Neural cell (in vitro differentiated cells): ENCODE results near the gene FILIP1. TPM values are rescaled to one million over a fixed set of nuclear protein-coding genes. Genes with fewer than 3 reads are reported as not detected.

Experiments
- H2AFZ ChIP-seq: fragments of 200-600, 300-800 bp; sonication (generic), shearing (Covaris generic); 2 replicates; pipeline ENCODE4 v1.6.0; 2014; ENCODE audit warnings: low read depth, mild to moderate bottlenecking, antibody characterized with exemption, low read length, moderate library complexity
- H3F3A ChIP-seq: fragments of 200-600 bp; shearing (Covaris generic); 2 replicates; pipeline ENCODE4 v1.6.1; 2016; ENCODE audit warnings: mild to moderate bottlenecking, moderate library complexity, mixed read lengths, antibody characterized with exemption, low read length; ENCODE audit not compliant: insufficient read depth, poor library complexity, severe bottlenecking
- H3K27ac ChIP-seq: fragments of 200-600, 300-800 bp; sonication (generic), shearing (Covaris generic); 2 replicates; pipeline ENCODE4 v1.5.1; 2014; ENCODE audit warnings: mild to moderate bottlenecking, low read length, moderate library complexity
- H3K27me3 ChIP-seq: fragments of 300-800, 200-600 bp; sonication (generic), shearing (Covaris generic); 2 replicates; pipeline ENCODE4 v1.6.0; 2014; ENCODE audit warnings: mild to moderate bottlenecking, low read depth, low read length, moderate library complexity; ENCODE audit not compliant: insufficient read depth
- H3K36me3 ChIP-seq: fragments of 300-800, 200-600 bp; sonication (generic), shearing (Covaris generic); 2 replicates; pipeline ENCODE4 v1.5.1; 2014; ENCODE audit warnings: mild to moderate bottlenecking, antibody characterized with exemption, low read length, moderate library complexity; ENCODE audit not compliant: insufficient read depth
- H3K4me2 ChIP-seq: fragments of 300-800, 200-600 bp; sonication (generic), shearing (Covaris generic); 2 replicates; pipeline ENCODE4 v1.6.0; 2014; ENCODE audit warnings: mild to moderate bottlenecking, low read length
- H3K4me3 ChIP-seq: fragments of 300-800, 200-600 bp; sonication (generic), shearing (Covaris generic); 2 replicates; pipeline ENCODE4 v1.5.1; 2014; ENCODE audit warnings: mild to moderate bottlenecking, low read length, moderate library complexity
- H3K79me2 ChIP-seq: fragments of 200-600 bp; shearing (Covaris generic); replicated peaks from 2 replicates; pipeline ENCODE4 v1.6.0; 2014; ENCODE audit warnings: mild to moderate bottlenecking, low read length, moderate library complexity; ENCODE audit not compliant: insufficient read depth
- H3K9ac ChIP-seq: fragments of 300-800, 200-600 bp; sonication (generic), shearing (Covaris generic); 2 replicates; pipeline ENCODE4 v1.6.1; 2016; ENCODE audit warnings: mild to moderate bottlenecking, low read length, mixed read lengths
- H3K9me2 ChIP-seq: fragments of 200-600 bp; shearing (Covaris generic); 2 replicates; pipeline ENCODE4 v1.6.1; 2016; ENCODE audit warnings: mild to moderate bottlenecking, low read length, mixed read lengths; ENCODE audit not compliant: insufficient read depth
- H3K9me3 ChIP-seq: fragments of 200-600, 300-800 bp; sonication (generic), shearing (Covaris generic); 2 replicates; pipeline ENCODE4 v1.6.1; 2016; ENCODE audit warnings: mild to moderate bottlenecking, mixed run types, low read length, moderate library complexity, mixed read lengths
- H4K20me1 ChIP-seq: fragments of 200-600 bp; shearing (Covaris generic); 2 replicates; pipeline ENCODE4 v1.6.1; 2016; ENCODE audit warnings: mild to moderate bottlenecking, mixed run types; ENCODE audit not compliant: insufficient read depth
- EP300 ChIP-seq: fragments of 450-650 bp; conservative IDR thresholded peaks from 2 replicates; pipeline ENCODE4 v1.6.1; 2014; ENCODE audit warnings: antibody characterized with exemption, mild to moderate bottlenecking, moderate library complexity; ENCODE audit not compliant: poor library complexity, severe bottlenecking
- EZH2 ChIP-seq: fragments of 200-600, 300-800 bp; shearing (Covaris generic), sonication (generic); IDR thresholded peaks from 2 replicates; pipeline ENCODE4 v1.6.1; 2014; ENCODE audit warnings: antibody characterized with exemption, low read length, borderline replicate concordance, mild to moderate bottlenecking; ENCODE audit not compliant: insufficient read depth, poor library complexity, severe bottlenecking
- MXI1 ChIP-seq: fragments of 450-650 bp; conservative IDR thresholded peaks from 2 replicates; pipeline ENCODE4 v1.6.1; 2014; ENCODE audit warnings: antibody characterized with exemption, mild to moderate bottlenecking; ENCODE audit not compliant: poor library complexity, severe bottlenecking
- POLR2AphosphoS5 ChIP-seq: IDR thresholded peaks from 2 replicates; pipeline ENCODE4 v1.6.1; 2012
- RAD21 ChIP-seq: fragments of 450-650 bp; conservative IDR thresholded peaks from 2 replicates; pipeline ENCODE4 v1.6.1; 2014; ENCODE audit warnings: antibody characterized with exemption, mild to moderate bottlenecking, moderate library complexity
- SMC3 ChIP-seq: fragments of 450-650 bp; conservative IDR thresholded peaks from 2 replicates; pipeline ENCODE4 v1.6.1; 2014; ENCODE audit warnings: antibody characterized with exemption, mild to moderate bottlenecking, moderate library complexity; ENCODE audit not compliant: poor library complexity
- TAF1 ChIP-seq: IDR thresholded peaks from 2 replicates; pipeline ENCODE4 v1.6.1; 2012; ENCODE audit warnings: low read depth
- polyA plus RNA-seq: library from polyadenylated mRNA; depleted of rRNA; stranded (reverse); fragments of >200 nt; gene quantifications from 2 replicates; pipeline ENCODE4 v1.2.3, GENCODE V29; 2014
- small RNA-seq, 3 experiments: library from RNA; depleted of rRNA; stranded (forward); fragments of <200 nt; gene quantifications; one replicate each; pipeline ENCODE3, GENCODE V24; 2012
- TF ChIP-seq, protein P1 (sequence below): fragments of 450-650 bp; IDR thresholded peaks from 2 replicates; pipeline ENCODE4 v1.5.1; 2014; ENCODE audit warnings: antibody characterized with exemption, mild to moderate bottlenecking, moderate library complexity; ENCODE audit not compliant: poor library complexity, severe bottlenecking
- TF ChIP-seq, protein P2 (sequence below): IDR thresholded peaks from 2 replicates; pipeline ENCODE4 v1.6.1; 2012; ENCODE audit warnings: borderline replicate concordance

FILIP1 gene
- polyA plus RNA-seq, 1 donor from 2014 or later, result 1.4 TPM

DNA sequence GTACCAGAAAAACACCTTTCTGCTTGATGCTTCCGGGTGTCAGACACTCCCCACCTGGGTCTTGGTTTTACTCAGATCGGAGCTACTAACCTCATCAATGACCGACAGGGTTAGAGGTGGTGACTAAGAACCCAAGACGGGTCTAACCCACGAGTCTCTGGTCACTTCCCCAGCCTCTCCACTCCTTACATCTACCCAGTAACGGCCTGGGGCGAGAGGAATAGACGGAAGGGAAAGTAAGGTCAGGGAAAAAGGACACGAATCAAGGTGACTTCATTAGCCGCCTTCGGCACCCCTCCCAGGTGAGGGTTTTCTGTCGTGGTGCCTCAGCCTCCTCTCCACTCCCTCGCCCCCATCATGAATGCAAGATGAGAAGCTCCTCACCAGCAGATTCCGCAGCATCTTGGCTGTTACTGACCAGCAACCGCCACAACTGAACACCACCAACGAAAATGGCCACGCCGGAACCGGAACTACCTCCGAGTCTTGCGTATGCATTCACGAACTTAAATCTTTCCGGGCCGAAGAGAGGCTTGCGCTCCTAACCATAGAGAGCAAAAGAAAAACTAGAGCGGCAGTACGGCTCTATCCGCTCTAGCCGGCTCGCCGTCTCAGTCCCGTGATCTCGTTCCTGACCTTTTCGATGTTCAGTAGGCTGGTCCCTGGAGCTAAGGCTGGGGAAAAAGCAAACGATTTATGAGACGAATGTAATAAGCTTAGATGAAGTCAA lies 250.1 kb downstream of the FILIP1 start, which contains the start of gene COX7A2:
Gene COX7A2 (minus strand): TSS at position 469 of the 730 bp plus-strand sequence. CDS start 67 bp downstream, at position 402.
- H3K4me2 ChIP-seq, result peak within 1 kb of the TSS; percentile 81
- peak within 1 kb of the TSS; percentile 94 for H3K9ac ChIP-seq
- peaks cover 26% of the 10 kb centered on the region for H3K79me2 ChIP-seq
- H3K9me2 ChIP-seq, result no peaks in the 10 kb centered on the region
- no peaks in the 10 kb centered on the region for H3F3A ChIP-seq
- TF ChIP-seq, protein P1, sequence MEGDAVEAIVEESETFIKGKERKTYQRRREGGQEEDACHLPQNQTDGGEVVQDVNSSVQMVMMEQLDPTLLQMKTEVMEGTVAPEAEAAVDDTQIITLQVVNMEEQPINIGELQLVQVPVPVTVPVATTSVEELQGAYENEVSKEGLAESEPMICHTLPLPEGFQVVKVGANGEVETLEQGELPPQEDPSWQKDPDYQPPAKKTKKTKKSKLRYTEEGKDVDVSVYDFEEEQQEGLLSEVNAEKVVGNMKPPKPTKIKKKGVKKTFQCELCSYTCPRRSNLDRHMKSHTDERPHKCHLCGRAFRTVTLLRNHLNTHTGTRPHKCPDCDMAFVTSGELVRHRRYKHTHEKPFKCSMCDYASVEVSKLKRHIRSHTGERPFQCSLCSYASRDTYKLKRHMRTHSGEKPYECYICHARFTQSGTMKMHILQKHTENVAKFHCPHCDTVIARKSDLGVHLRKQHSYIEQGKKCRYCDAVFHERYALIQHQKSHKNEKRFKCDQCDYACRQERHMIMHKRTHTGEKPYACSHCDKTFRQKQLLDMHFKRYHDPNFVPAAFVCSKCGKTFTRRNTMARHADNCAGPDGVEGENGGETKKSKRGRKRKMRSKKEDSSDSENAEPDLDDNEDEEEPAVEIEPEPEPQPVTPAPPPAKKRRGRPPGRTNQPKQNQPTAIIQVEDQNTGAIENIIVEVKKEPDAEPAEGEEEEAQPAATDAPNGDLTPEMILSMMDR, result no peak
- TF ChIP-seq EP300, result peak; percentile 80
- peak; percentile 26 for TF ChIP-seq SMC3
- TF ChIP-seq POLR2AphosphoS5, result peak; percentile 99
- TF ChIP-seq, protein P2, sequence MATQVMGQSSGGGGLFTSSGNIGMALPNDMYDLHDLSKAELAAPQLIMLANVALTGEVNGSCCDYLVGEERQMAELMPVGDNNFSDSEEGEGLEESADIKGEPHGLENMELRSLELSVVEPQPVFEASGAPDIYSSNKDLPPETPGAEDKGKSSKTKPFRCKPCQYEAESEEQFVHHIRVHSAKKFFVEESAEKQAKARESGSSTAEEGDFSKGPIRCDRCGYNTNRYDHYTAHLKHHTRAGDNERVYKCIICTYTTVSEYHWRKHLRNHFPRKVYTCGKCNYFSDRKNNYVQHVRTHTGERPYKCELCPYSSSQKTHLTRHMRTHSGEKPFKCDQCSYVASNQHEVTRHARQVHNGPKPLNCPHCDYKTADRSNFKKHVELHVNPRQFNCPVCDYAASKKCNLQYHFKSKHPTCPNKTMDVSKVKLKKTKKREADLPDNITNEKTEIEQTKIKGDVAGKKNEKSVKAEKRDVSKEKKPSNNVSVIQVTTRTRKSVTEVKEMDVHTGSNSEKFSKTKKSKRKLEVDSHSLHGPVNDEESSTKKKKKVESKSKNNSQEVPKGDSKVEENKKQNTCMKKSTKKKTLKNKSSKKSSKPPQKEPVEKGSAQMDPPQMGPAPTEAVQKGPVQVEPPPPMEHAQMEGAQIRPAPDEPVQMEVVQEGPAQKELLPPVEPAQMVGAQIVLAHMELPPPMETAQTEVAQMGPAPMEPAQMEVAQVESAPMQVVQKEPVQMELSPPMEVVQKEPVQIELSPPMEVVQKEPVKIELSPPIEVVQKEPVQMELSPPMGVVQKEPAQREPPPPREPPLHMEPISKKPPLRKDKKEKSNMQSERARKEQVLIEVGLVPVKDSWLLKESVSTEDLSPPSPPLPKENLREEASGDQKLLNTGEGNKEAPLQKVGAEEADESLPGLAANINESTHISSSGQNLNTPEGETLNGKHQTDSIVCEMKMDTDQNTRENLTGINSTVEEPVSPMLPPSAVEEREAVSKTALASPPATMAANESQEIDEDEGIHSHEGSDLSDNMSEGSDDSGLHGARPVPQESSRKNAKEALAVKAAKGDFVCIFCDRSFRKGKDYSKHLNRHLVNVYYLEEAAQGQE, result peak; percentile 80
- TF ChIP-seq RAD21, result no peak
- no peak for TF ChIP-seq EZH2
- peak; percentile 92 for TF ChIP-seq TAF1
- TF ChIP-seq MXI1, result peak; percentile 68
- no peaks in the 10 kb centered on the region for H3K27me3 ChIP-seq
- peak within 1 kb of the TSS; percentile 96 for H3K27ac ChIP-seq
- no peaks in the 10 kb centered on the region for H4K20me1 ChIP-seq
- H3K36me3 ChIP-seq, result no peaks in the 10 kb centered on the region
- peak within 1 kb of the TSS; percentile 90 for H3K4me3 ChIP-seq
- peak within 1 kb of the TSS; percentile 99 for H2AFZ ChIP-seq
- no peaks in the 10 kb centered on the region for H3K9me3 ChIP-seq

Small RNA genes within 50 kb of the gene (small RNA-seq; reads per million reads assigned to genes)
- gene MIR4463, result 0 reads per million in 3 experiments
- 0 to 0.41 (median 0.10) reads per million in 3 experiments for gene RF00012
- gene RNU1-34P, result 1.2 to 23.4 (median 1.5) reads per million in 3 experiments

Other genes with a start within 250 kb of the FILIP1 start
- 1,352 and 2,909 TPM in 2 replicates for gene COX7A2, start 250.0 kb downstream of the FILIP1 start, polyA plus RNA-seq
- 103 and 110 TPM in 2 replicates for gene TMEM30A, start 209.0 kb downstream of the FILIP1 start, polyA plus RNA-seq
- 113 and 115 TPM in 2 replicates for gene SENP6, start 108.1 kb upstream of the FILIP1 start, polyA plus RNA-seq